Prostate gland (tissue), 2 donors: ENCODE measurements around the gene ERP27. TPM values are rescaled to one million over a fixed set of nuclear protein-coding genes. Genes with fewer than 3 reads are reported as not detected.

Source experiments
- DNase-seq: peaks from one replicate; pipeline ENCODE4 v3.0.0-alpha.2; 2019; ENCODE audit warnings: low spot score
- H3K27ac ChIP-seq, 2 donors: fragments of 200-600 bp; sonication (generic); 2 replicates each; pipeline ENCODE4 v1.5.1; 2017 to 2019
- H3K27me3 ChIP-seq: fragments of 200-600 bp; sonication (generic); replicated peaks from 2 replicates; pipeline ENCODE4 v1.5.1; 2019; ENCODE audit not compliant: insufficient read depth
- H3K36me3 ChIP-seq, 2 donors: fragments of 200-600 bp; sonication (generic); 1 replicate in 1 of 2; 2 replicates in 1 of 2; pipeline versions ENCODE4 v1.5.1 to v1.8.1; 2017 to 2019
- H3K4me1 ChIP-seq: fragments of 200-600 bp; sonication (generic); replicated peaks from 2 replicates; pipeline ENCODE4 v1.5.1; 2019
- H3K4me3 ChIP-seq, 2 donors: fragments of 200-600 bp; sonication (generic); 2 replicates each; pipeline ENCODE4 v1.5.1; 2017 to 2019
- H3K9me3 ChIP-seq: fragments of 200-600 bp; sonication (generic); 2 replicates; pipeline ENCODE4 v1.5.1; 2017
- POLR2A ChIP-seq: fragments of 450-650 bp; IDR thresholded peaks from one replicate; pipeline ENCODE4 v1.6.1; 2016; ENCODE audit warnings: antibody characterized with exemption, mild to moderate bottlenecking
- POLR2AphosphoS5 ChIP-seq: sonication (generic); formaldehyde crosslinking; IDR thresholded peaks from one replicate; pipeline ENCODE4 v1.6.1; 2017; ENCODE audit warnings: antibody characterized with exemption
- WGBS: methylation state at CpG from one replicate; pipeline ENCODE4 v1.1.5; 2018; 5-methylcytosine and 5-hydroxymethylcytosine counted together
- intact Hi-C: fragments of 100-400 bp; cut with DNase I; formaldehyde crosslinking; loops from one replicate; pipeline ENCODE4 v1.14.2; 2022
- total RNA-seq, 2 donors: library from RNA; depleted of rRNA; stranded (reverse); fragments of >200 nt; gene quantifications; one replicate each; pipeline ENCODE4 v1.1.0, GENCODE V29; 2016
- TF ChIP-seq, protein P1 (sequence below), 4 experiments: fragments of 200-600 bp in 2 of 4; fragments of 450-650 bp in 2 of 4; sonication (generic) in 2 of 4; IDR thresholded peaks; 1 replicate in 3 of 4; 2 replicates in 1 of 4; pipeline ENCODE4 v1.5.1; 2016 to 2019; ENCODE audit warnings: antibody characterized with exemption in 4 of 4, mild to moderate bottlenecking in 2 of 4, moderate library complexity in 2 of 4

The ERP27 gene
- total RNA-seq, 2 donors from 2014 or later = 0.57 to 2.3 TPM

DNA sequence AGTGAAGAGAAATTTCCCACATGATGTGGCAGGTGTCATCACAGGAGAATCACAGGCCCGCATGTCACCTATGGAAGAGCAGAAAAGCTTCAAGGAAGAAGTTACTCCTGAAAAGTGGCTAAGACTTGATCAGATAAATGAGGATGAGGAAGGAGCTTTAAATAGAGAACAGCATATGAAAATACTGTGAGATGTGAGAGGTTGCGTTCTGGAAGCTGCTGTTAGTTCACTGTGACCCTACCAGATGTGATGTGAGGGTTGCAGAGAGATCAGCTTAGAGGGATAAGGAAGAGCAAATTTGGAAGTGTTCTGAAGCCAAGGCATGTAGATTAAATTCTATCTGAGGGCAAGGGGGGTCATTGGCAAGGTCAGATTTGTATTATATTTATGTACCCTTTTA, 17.1 kb downstream of the ERP27 start:
- 95% methylated on average over 2 of the region's 2 CpGs for WGBS

GRCh38 chr12:14920475-14921126, 17.7 kb downstream of the ERP27 start:
- Histone ChIP-seq H3K4me1 (no peaks in the 10 kb centered on the region), H3K36me3 (no peaks in the 10 kb centered on the region), H3K9me3 (no peaks in the 10 kb centered on the region), H3K27ac (no peak overlapping the region), H3K27me3 (no peaks in the 10 kb centered on the region), H3K4me3 (no peak overlapping the region)
- 82% methylated on average over 7 of the region's 7 CpGs for WGBS
- no peak for DNase-seq
- intact Hi-C loops = no loop called here
- no peak for TF ChIP-seq POLR2A
- TF ChIP-seq, protein P1, sequence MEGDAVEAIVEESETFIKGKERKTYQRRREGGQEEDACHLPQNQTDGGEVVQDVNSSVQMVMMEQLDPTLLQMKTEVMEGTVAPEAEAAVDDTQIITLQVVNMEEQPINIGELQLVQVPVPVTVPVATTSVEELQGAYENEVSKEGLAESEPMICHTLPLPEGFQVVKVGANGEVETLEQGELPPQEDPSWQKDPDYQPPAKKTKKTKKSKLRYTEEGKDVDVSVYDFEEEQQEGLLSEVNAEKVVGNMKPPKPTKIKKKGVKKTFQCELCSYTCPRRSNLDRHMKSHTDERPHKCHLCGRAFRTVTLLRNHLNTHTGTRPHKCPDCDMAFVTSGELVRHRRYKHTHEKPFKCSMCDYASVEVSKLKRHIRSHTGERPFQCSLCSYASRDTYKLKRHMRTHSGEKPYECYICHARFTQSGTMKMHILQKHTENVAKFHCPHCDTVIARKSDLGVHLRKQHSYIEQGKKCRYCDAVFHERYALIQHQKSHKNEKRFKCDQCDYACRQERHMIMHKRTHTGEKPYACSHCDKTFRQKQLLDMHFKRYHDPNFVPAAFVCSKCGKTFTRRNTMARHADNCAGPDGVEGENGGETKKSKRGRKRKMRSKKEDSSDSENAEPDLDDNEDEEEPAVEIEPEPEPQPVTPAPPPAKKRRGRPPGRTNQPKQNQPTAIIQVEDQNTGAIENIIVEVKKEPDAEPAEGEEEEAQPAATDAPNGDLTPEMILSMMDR (IDR thresholded peaks at IDR 0.05) = no peak
- TF ChIP-seq POLR2AphosphoS5 = no peak

More for the DNA sequence above, 17.1 kb downstream of the ERP27 start:
- Histone ChIP-seq H3K36me3 (no peaks in the 10 kb centered on the region), H3K4me1 (no peaks in the 10 kb centered on the region), H3K27me3 (no peaks in the 10 kb centered on the region), H3K27ac (no peak overlapping the region), H3K9me3 (no peaks in the 10 kb centered on the region), H3K4me3 (no peak overlapping the region)
- no peak for TF ChIP-seq POLR2AphosphoS5
- TF ChIP-seq, protein P1 (IDR thresholded peaks at IDR 0.05) = no peak
- no peak for TF ChIP-seq POLR2A
- no peak for DNase-seq
- intact Hi-C loops = no loop called here

- TF ChIP-seq, protein P1 (IDR thresholded peaks at IDR 0.05) = no peak
- no peak for TF ChIP-seq POLR2AphosphoS5
- TF ChIP-seq POLR2A = no peak
- intact Hi-C loops = no loop called here
- no peaks in the 10 kb centered on the region for H3K36me3 ChIP-seq
- H3K9me3 ChIP-seq = no peaks in the 10 kb centered on the region
- no peaks in the 10 kb centered on the region for H3K27me3 ChIP-seq
- H3K4me1 ChIP-seq = no peaks in the 10 kb centered on the region
- H3K27ac ChIP-seq = no peak overlapping the region
- no peak overlapping the region for H3K4me3 ChIP-seq
- DNase-seq = no peak
Observed at GRCh38 chr12:14919455-14919854, 18.9 kb downstream of the ERP27 start.

DNA sequence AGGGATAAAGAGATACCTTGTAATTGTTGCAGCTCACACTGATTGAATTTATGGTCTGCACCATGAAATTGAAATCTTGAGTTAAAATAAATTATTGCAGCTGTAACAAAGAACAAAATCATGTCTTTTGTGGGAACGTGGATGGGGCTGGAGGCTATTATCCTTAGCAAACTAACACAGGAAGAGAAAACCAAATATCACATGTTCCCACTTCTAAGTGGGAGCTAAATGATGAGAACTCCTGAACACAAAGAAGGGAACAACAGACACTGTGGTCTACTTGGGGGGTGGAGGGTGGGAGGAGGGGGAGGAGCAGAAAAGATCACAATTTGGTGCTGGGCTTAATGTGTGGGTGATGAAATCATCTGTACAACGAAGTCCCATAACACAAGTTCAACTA, 22.6 kb downstream of the ERP27 start:
- Histone ChIP-seq H3K4me1 (no peaks in the 10 kb centered on the region), H3K27me3 (no peaks in the 10 kb centered on the region), H3K27ac (no peak overlapping the region), H3K36me3 (no peaks in the 10 kb centered on the region), H3K4me3 (no peak overlapping the region), H3K9me3 (no peaks in the 10 kb centered on the region)
- DNase-seq = no peak
- TF ChIP-seq POLR2AphosphoS5 (no peak), POLR2A (no peak)
- TF ChIP-seq, protein P1 (IDR thresholded peaks at IDR 0.05) = no peak
- WGBS = 39% methylated on average over 2 of the region's 2 CpGs
- intact Hi-C loops = no loop called here

DNA sequence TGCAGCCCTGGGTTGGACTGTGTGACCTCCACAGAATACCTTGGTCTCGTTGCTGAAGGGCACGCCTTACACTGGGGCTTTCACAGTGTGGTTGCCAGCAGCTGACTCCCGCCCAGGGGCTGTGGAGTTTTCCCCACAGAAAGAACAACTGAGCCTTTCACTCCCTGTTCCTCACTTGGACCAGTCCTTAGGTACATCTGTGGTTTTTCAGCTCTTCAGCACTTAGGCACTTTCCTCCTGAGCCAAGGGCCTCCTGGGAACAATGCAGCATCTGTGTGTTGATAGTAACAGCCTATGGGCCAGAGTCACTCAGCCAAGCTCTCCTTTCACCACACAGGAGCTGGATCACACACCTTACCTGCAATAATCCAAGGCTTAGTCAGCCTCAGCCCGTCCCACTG, 25.0 kb downstream of the ERP27 start:
- Histone ChIP-seq H3K27ac (no peak overlapping the region), H3K4me1 (no peaks in the 10 kb centered on the region), H3K4me3 (no peak overlapping the region), H3K9me3 (no peaks in the 10 kb centered on the region), H3K27me3 (no peaks in the 10 kb centered on the region), H3K36me3 (no peaks in the 10 kb centered on the region)
- intact Hi-C loops = no loop called here
- TF ChIP-seq POLR2AphosphoS5 (no peak), POLR2A (no peak)
- TF ChIP-seq, protein P1 (IDR thresholded peaks at IDR 0.05) = no peak
- WGBS = 34% methylated on average over 4 of the region's 4 CpGs
- no peak for DNase-seq
